GM21526 (cell line): Measurements from ENCODE around the gene INPP5A.

Experiments used
- ATAC-seq: cut with Tn5 transposase; IDR thresholded peaks from one replicate; pipeline ENCODE4 v1.9.1; 2021; ENCODE audit warnings: moderate library complexity; ENCODE audit not compliant: unreplicated experiment, low FRiP score

INPP5A gene

GRCh38 chr10:132534391-132535064, 3.1 kb upstream of the INPP5A start:
- no peak for ATAC-seq

- no peak for ATAC-seq
These were observed 2.4 kb upstream of the INPP5A start for GRCh38 chr10:132535065-132535651.

GRCh38 chr10:132536241-132536876, 1.2 kb upstream of the INPP5A start:
- peak; percentile 4 for ATAC-seq

- ATAC-seq, result peak; percentile 87
These were observed 507 bp upstream of the INPP5A start for GRCh38 chr10:132536877-132537683.

GRCh38 chr10:132538031-132538789, 623 bp downstream of the INPP5A start:
- no peak for ATAC-seq

GRCh38 chr10:132538790-132539421, 1.3 kb downstream of the INPP5A start:
- ATAC-seq, result no peak

GRCh38 chr10:132539431-132539839, 1.8 kb downstream of the INPP5A start:
- no peak for ATAC-seq

- ATAC-seq, result no peak
These were observed 2.3 kb downstream of the INPP5A start for GRCh38 chr10:132539894-132540293.

GRCh38 chr10:132540456-132540855, 2.9 kb downstream of the INPP5A start:
- no peak for ATAC-seq

- no peak for ATAC-seq
These were observed 3.5 kb downstream of the INPP5A start for GRCh38 chr10:132541129-132541528.

GRCh38 chr10:132541601-132542011, 4.0 kb downstream of the INPP5A start:
- ATAC-seq, result no peak

GRCh38 chr10:132542086-132542775, 4.6 kb downstream of the INPP5A start:
- ATAC-seq, result no peak

GRCh38 chr10:132542819-132543218, 5.2 kb downstream of the INPP5A start:
- ATAC-seq, result no peak

GRCh38 chr10:132543916-132544743, 6.5 kb downstream of the INPP5A start:
- ATAC-seq, result no peak

GRCh38 chr10:132544744-132545658, 7.4 kb downstream of the INPP5A start:
- no peak for ATAC-seq

GRCh38 chr10:132545659-132546367, 8.2 kb downstream of the INPP5A start:
- no peak for ATAC-seq
